ENCODE data around the gene RAB44. TPM values are rescaled to one million over a fixed set of nuclear protein-coding genes. Genes with fewer than 3 reads are reported as not detected.

RAB44 gene
- total RNA-seq, 1 experiment from 2014 or later, result 0.05 TPM

DNA sequence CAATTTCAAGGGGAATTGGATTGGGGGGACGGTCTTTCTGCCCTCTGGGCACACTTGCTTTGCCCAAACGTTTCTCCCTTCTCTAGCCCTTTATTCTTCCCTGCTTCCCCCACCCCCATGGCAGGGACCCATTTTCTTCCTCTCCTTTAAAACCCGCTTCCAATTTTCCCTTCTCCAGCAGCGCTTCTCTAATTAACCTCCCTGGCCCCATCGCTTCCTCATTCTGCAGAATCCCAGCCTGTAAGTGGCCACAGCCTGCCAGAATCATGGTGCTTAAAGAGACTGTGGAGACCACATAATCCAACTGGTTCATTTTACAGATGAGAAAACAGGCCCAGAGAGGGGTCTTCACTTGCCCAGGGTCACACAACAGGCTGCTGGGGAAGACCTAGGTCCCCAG lies 80.2 kb downstream of the RAB44 start:
- no TSS peak for BruUV-seq (replicated peaks)
- POLR2A ChIA-PET, result interaction anchor here (0.8 kb wide), 1 partner anchor 1041 kb away, joined by 6 read pairs; no protein-coding TSS in a partner anchor

DNA sequence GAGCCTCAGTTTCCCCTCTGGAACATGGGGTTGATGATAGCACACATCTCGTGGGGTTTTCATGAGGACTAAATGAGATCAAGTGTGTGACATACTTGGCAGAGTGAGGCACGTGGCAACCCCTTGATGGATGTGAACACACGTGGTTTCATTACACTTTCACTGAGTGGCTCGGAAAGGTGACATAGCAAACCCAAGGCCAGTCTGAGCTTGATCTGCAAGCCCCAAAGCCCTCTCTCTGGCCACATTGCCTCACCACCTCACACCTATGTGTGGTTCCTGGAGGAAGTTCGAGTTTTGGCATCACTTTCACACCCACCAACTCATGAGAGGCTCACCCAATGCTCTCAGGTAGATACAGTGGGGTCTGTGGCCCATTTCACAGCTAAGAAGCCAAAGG lies 81.6 kb downstream of the RAB44 start:
- H3K27ac ChIP-seq (ENCODE audit: low read depth, low read length), result no peak overlapping the region
- intact Hi-C loops (cut with micrococcal nuclease), result no loop called here
- H4K20me1 ChIP-seq (ENCODE audit: insufficient read depth), result no peaks in the 10 kb centered on the region
- ATAC-seq, result no peak
- no peaks in the 10 kb centered on the region for H3K79me2 ChIP-seq (ENCODE audit: insufficient read depth, low read length)
- H3K27me3 ChIP-seq (ENCODE audit: insufficient read depth, low read length), result peaks cover 6% of the 10 kb centered on the region; the same call in 1 of the 2 replicates
- H3K36me3 ChIP-seq (ENCODE audit: control insufficient read depth in 1 of 2, insufficient read depth in 2 of 2, low read length in 2 of 2), result no peaks in the 10 kb centered on the region
- no peak overlapping the region for H2AFZ ChIP-seq (ENCODE audit: low read depth, low read length, poor library complexity, severe bottlenecking)
- POLR2A ChIA-PET, result no interaction called here
- no peaks in the 10 kb centered on the region for H3K4me1 ChIP-seq (ENCODE audit: control insufficient read depth in 1 of 2, insufficient read depth in 2 of 2, low read length in 2 of 2)
- no peak for TF ChIP-seq EZH2 (IDR thresholded peaks at IDR 0.05)
- TF ChIP-seq, protein P1, sequence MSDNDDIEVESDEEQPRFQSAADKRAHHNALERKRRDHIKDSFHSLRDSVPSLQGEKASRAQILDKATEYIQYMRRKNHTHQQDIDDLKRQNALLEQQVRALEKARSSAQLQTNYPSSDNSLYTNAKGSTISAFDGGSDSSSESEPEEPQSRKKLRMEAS (IDR thresholded peaks at IDR 0.05), result no peak
- TF ChIP-seq, protein P2, sequence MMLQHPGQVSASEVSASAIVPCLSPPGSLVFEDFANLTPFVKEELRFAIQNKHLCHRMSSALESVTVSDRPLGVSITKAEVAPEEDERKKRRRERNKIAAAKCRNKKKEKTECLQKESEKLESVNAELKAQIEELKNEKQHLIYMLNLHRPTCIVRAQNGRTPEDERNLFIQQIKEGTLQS (IDR thresholded peaks at IDR 0.05), result no peak
- TF ChIP-seq JUND (IDR thresholded peaks at IDR 0.05), result no peak
- TF ChIP-seq FOSL1 (IDR thresholded peaks at IDR 0.05; ENCODE audit: low read depth), result no peak
- no peak for TF ChIP-seq SRF (IDR thresholded peaks at IDR 0.05; ENCODE audit: low read depth)
- H3K9ac ChIP-seq (ENCODE audit: low read length), result no peak overlapping the region
- H3K4me2 ChIP-seq (ENCODE audit: low read length), result no peak overlapping the region
- H3K9me3 ChIP-seq (ENCODE audit: control insufficient read depth in 1 of 2, insufficient read depth in 1 of 2, low read depth in 1 of 2, low read length in 2 of 2), result no peaks in the 10 kb centered on the region
- no peak for DNase-seq (ENCODE audit: low read depth, low spot score)
- no peak overlapping the region for H3K4me3 ChIP-seq (replicated peaks in 1 of 2; ENCODE audit: low read depth in 1 of 2, low read length in 2 of 2)
- CTCF ChIA-PET, result no interaction called here
- BruUV-seq (replicated peaks), result no TSS peak
- RAD21 ChIA-PET (ENCODE audit: low non-redundant PET in 1 of 2, low total read pairs in 2 of 2, uncharacterized antibody in 2 of 2, unreplicated experiment in 2 of 2), result no interaction called here
- no peaks in the 10 kb centered on the region for H3K9me2 ChIP-seq (ENCODE audit: insufficient read depth)

More for the DNA sequence above, 80.2 kb downstream of the RAB44 start:
- Histone ChIP-seq H3K4me3 (replicated peaks in 1 of 2; ENCODE audit: low read depth in 1 of 2, low read length in 2 of 2) (no peak overlapping the region), H2AFZ (ENCODE audit: low read depth, low read length, poor library complexity, severe bottlenecking) (no peak overlapping the region), H4K20me1 (ENCODE audit: insufficient read depth) (no peaks in the 10 kb centered on the region), H3K79me2 (ENCODE audit: insufficient read depth, low read length) (no peaks in the 10 kb centered on the region), H3K4me1 (ENCODE audit: control insufficient read depth in 1 of 2, insufficient read depth in 2 of 2, low read length in 2 of 2) (no peaks in the 10 kb centered on the region), H3K36me3 (ENCODE audit: control insufficient read depth in 1 of 2, insufficient read depth in 2 of 2, low read length in 2 of 2) (no peaks in the 10 kb centered on the region), H3K9me3 (ENCODE audit: control insufficient read depth in 1 of 2, insufficient read depth in 1 of 2, low read depth in 1 of 2, low read length in 2 of 2) (no peaks in the 10 kb centered on the region), H3K9ac (ENCODE audit: low read length) (no peak overlapping the region), H3K9me2 (ENCODE audit: insufficient read depth) (no peaks in the 10 kb centered on the region), H3K27me3 (ENCODE audit: insufficient read depth, low read length) (peaks cover 6% of the 10 kb centered on the region; the same call in 1 of the 2 replicates), H3K4me2 (ENCODE audit: low read length) (no peak overlapping the region), H3K27ac (ENCODE audit: low read depth, low read length) (no peak overlapping the region)
- intact Hi-C loops (cut with micrococcal nuclease), result no loop called here
- no peak for DNase-seq (ENCODE audit: low read depth, low spot score)
- no peak for ATAC-seq
- CTCF ChIA-PET, result no interaction called here
- TF ChIP-seq SIN3A (IDR thresholded peaks at IDR 0.05; ENCODE audit: low read depth) (no peak), ZNF274 (IDR thresholded peaks at IDR 0.05; ENCODE audit: low read depth, low read length) (no peak), SP1 (IDR thresholded peaks at IDR 0.05; ENCODE audit: low read depth) (no peak), EZH2 (IDR thresholded peaks at IDR 0.05) (no peak), POLR2AphosphoS5 (IDR thresholded peaks at IDR 0.05; ENCODE audit: low read depth, low read length) (no peak), EGR1 (IDR thresholded peaks at IDR 0.05; ENCODE audit: low read depth) (no peak)
- TF ChIP-seq, protein P3, sequence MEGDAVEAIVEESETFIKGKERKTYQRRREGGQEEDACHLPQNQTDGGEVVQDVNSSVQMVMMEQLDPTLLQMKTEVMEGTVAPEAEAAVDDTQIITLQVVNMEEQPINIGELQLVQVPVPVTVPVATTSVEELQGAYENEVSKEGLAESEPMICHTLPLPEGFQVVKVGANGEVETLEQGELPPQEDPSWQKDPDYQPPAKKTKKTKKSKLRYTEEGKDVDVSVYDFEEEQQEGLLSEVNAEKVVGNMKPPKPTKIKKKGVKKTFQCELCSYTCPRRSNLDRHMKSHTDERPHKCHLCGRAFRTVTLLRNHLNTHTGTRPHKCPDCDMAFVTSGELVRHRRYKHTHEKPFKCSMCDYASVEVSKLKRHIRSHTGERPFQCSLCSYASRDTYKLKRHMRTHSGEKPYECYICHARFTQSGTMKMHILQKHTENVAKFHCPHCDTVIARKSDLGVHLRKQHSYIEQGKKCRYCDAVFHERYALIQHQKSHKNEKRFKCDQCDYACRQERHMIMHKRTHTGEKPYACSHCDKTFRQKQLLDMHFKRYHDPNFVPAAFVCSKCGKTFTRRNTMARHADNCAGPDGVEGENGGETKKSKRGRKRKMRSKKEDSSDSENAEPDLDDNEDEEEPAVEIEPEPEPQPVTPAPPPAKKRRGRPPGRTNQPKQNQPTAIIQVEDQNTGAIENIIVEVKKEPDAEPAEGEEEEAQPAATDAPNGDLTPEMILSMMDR (IDR thresholded peaks at IDR 0.05 in 2 of 3, conservative IDR thresholded peaks at IDR 0.05 in 1 of 3; ENCODE audit: borderline replicate concordance in 1 of 3, insufficient read depth in 1 of 3, low read depth in 2 of 3, low read length in 2 of 3), result no peak
- TF ChIP-seq, protein P1 (IDR thresholded peaks at IDR 0.05), result no peak
- RAD21 ChIA-PET (ENCODE audit: low non-redundant PET in 1 of 2, low total read pairs in 2 of 2, uncharacterized antibody in 2 of 2, unreplicated experiment in 2 of 2), result no interaction called here

Measured in HCT116 (cell line).